Measurements from ENCODE around the gene HPS4. TPM values are rescaled to one million over a fixed set of nuclear protein-coding genes. Genes with fewer than 3 reads are reported as not detected.
"Not testable (repeated sequence)": the region's sequence is repeated elsewhere in the genome, so short reads cannot be mapped to it uniquely, and the experiment has no call there.

Gene HPS4
- total RNA-seq, 2 donors from 2014 or later: 28.3 to 42.5 TPM

DNA sequence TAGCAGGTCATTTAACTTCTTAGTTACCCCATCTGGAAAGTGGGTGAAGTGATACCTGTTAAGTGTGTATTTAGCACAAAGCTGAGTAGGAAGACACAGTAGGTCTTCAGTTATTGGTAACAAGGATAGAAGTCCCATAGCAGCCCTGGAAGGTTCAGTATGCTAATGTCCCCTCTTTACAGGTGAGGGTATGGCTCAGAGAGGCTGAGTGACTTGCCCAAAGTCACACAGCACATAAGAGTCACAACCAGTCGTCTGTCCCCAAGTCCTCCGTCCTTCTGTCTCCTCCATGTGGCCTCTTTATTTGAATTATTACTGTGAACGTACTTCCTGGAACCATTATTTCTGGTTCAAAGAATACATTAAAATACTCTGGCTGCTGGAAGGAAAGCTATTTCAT lies 44.0 kb downstream of the HPS4 start:
- Histone ChIP-seq H3K36me3 (replicated peaks in 1 of 2; ENCODE audit: insufficient read depth in 1 of 2, low read depth in 2 of 2) (no peaks in the 10 kb centered on the region), H3K27ac (no peak overlapping the region), H3K4me1 (peaks cover 14% of the 10 kb centered on the region), H3K27me3 (no peaks in the 10 kb centered on the region), H3K4me3 (no peak overlapping the region), H3K9me3 (no peaks in the 10 kb centered on the region)
- ATAC-seq (no peak), DNase-seq (no peak)
- intact Hi-C loops (cut with DNase I): no loop called here
- TF ChIP-seq POLR2A (IDR thresholded peaks at IDR 0.05): no peak
- TF ChIP-seq, protein P1, sequence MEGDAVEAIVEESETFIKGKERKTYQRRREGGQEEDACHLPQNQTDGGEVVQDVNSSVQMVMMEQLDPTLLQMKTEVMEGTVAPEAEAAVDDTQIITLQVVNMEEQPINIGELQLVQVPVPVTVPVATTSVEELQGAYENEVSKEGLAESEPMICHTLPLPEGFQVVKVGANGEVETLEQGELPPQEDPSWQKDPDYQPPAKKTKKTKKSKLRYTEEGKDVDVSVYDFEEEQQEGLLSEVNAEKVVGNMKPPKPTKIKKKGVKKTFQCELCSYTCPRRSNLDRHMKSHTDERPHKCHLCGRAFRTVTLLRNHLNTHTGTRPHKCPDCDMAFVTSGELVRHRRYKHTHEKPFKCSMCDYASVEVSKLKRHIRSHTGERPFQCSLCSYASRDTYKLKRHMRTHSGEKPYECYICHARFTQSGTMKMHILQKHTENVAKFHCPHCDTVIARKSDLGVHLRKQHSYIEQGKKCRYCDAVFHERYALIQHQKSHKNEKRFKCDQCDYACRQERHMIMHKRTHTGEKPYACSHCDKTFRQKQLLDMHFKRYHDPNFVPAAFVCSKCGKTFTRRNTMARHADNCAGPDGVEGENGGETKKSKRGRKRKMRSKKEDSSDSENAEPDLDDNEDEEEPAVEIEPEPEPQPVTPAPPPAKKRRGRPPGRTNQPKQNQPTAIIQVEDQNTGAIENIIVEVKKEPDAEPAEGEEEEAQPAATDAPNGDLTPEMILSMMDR (IDR thresholded peaks at IDR 0.05): no peak
- WGBS, 2 donors: 66 to 78% methylated on average over 3 of the region's 3 CpGs

DNA sequence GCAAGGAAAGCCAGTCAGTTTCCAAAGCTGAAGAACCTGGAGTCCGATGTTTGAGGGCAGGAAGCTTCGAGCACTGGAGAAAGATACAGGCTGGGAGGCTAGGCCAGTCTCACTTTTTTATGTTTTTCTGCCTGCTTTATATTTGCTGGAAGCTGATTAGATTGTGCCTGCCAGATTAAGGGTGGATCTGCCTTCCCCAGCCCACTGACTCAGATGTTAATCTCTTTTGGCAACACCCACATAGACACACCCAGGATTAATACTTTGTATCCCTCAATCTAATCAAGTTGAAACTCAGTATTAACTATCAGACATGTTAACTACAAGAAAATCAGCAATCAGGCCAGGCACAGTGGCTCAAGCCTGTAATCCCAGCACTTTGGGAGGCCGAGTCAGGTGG lies 44.8 kb downstream of the HPS4 start:
- H3K4me3 ChIP-seq; ATAC-seq; DNase-seq; H3K27me3 ChIP-seq; H3K36me3 ChIP-seq (replicated peaks in 1 of 2; ENCODE audit: insufficient read depth in 1 of 2, low read depth in 2 of 2); intact Hi-C loops (cut with DNase I); H3K27ac ChIP-seq; H3K9me3 ChIP-seq: not testable (repeated sequence)
- peaks cover 14% of the 10 kb centered on the region for H3K4me1 ChIP-seq
- 92 to 100% methylated on average over 3 of the region's 3 CpGs for WGBS, 2 donors

DNA sequence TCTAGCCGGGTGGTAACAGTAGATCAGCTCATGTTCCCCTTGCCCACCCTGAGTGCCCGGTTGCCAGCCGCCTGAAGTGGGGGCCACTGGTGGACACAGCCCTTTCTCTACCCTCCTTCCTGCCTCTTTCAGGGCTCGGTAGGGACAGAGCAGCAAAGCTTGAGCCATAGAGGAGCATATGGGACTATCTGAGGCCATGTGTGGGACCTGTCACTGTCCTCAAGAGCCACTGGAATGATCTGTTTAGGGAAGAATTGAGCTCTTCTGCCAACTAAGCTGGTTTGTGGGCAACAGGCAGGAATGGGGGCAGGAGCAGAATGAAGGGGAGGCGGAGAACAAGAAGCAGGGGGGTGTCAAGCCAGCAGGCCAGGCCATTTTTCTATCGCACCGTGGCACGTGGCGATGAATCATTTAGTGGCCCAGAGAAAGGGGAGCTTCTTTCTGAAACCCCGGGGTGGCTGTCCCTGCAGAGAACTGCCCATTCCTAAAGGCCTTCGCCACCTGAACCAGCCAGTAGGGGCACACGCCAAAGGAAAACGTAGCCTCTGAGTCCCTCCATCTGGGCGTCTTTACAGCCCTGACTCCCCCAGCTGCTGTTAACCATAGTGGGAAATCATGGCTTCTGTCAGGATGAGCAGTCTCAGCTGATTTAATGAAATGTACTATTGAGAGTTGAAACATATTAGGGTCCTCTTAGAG lies 45.7 kb downstream of the HPS4 start:
- WGBS, 2 donors: 82 to 94% methylated on average over 14 of the region's 14 CpGs

DNA sequence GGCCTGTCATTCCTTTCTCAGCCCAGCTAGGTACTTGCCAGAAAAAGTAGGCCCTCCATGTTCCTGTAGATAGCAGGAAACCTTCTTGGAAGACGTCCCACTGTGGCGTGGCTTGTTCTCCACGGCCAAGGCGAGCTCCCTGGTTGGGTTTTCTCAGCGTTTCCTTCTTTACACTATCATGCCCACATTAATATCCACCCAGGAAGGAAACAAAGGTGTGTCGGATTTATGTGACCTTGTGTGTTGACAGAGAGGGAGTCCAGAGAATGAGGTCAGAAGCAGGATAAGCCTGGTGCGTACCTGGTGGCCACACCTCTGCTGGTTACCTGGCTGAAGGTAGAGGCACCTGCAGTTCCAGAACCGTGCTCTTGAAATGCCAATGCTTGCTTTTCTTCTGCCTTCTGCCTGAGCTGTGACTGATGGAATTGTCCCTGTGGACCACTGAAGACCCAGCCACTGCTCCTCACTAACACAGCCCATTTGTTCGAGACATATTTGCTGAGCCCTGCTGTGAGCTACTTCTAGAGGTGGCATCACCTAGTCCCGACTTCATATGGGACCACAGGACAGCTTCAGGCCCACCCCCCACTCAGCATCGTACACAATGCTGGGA lies 46.6 kb downstream of the HPS4 start:
- DNase-seq (peak; percentile 53 to 71 (median 64)), ATAC-seq (peak; percentile 93)
- no peaks in the 10 kb centered on the region for H3K9me3 ChIP-seq
- H3K4me1 ChIP-seq: peaks cover 14% of the 10 kb centered on the region
- no peaks in the 10 kb centered on the region for H3K36me3 ChIP-seq (replicated peaks in 1 of 2; ENCODE audit: insufficient read depth in 1 of 2, low read depth in 2 of 2)
- 35 to 36% methylated on average over 11 of the region's 11 CpGs for WGBS, 2 donors
- intact Hi-C loops (cut with DNase I): no loop called here
- H3K27me3 ChIP-seq: no peaks in the 10 kb centered on the region
- TF ChIP-seq, protein P1 (IDR thresholded peaks at IDR 0.05): peak in 3 of 7 experiments; percentile 13 to 39 (median 31)
- TF ChIP-seq POLR2A (IDR thresholded peaks at IDR 0.05): peak in 1 of 3 donors; percentile 23
- H3K27ac ChIP-seq: peak overlapping the region; percentile 7 to 66 (median 32)
- H3K4me3 ChIP-seq: no peak overlapping the region

More for the DNA sequence above, 45.7 kb downstream of the HPS4 start:
- Histone ChIP-seq H3K27me3 (no peaks in the 10 kb centered on the region), H3K4me1 (peaks cover 14% of the 10 kb centered on the region), H3K27ac (no peak overlapping the region), H3K4me3 (no peak overlapping the region), H3K9me3 (no peaks in the 10 kb centered on the region), H3K36me3 (replicated peaks in 1 of 2; ENCODE audit: insufficient read depth in 1 of 2, low read depth in 2 of 2) (no peaks in the 10 kb centered on the region)
- TF ChIP-seq POLR2A (IDR thresholded peaks at IDR 0.05): no peak
- TF ChIP-seq, protein P1 (IDR thresholded peaks at IDR 0.05): no peak
- ATAC-seq: no peak
- DNase-seq: no peak
- intact Hi-C loops (cut with DNase I): no loop called here

DNA sequence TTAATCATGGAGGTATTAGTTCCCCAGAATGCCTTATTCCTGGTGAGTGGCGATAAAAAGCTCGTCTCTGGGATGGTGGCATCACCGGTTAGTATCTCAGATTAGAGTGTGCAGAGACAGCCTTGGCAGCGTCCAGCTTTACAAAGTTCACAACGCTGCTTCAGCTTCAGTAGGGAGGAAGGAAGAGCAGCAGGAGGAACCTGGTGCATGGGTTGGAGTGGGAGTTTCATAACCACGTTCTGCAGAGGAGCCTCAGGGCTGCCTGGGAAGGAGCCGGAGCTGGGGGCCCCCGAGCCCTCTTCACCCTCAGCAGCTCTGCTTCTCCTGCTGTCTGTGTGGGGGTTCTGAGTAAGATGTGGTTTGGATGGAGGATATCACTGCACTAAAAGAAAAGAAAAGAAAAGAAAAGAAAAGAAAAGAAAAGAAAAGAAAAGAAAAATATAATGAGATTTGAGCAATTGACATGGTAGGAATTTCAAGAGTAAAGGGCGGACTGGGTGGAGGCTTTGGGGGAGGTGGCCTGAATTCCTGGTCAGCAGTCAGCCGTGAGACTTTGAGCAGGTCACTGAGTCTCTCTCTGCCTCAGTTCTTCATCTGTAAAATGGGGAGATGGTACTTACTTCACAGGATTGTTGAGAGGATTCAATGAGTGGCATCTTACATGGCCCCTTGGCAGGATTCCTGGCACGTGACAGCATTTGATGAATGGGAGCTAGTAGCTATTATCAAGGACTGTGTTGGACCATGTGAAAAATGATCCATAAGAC lies 48.1 kb downstream of the HPS4 start:
- H3K9me3 ChIP-seq: no peaks in the 10 kb centered on the region
- intact Hi-C loops (cut with DNase I): no loop called here
- DNase-seq (no peak), ATAC-seq (no peak)
- TF ChIP-seq, protein P1 (IDR thresholded peaks at IDR 0.05): no peak
- no peak for TF ChIP-seq POLR2A (IDR thresholded peaks at IDR 0.05)
- H3K4me3 ChIP-seq: no peak overlapping the region
- 67 to 76% methylated on average over 11 of the region's 11 CpGs for WGBS, 2 donors
- peaks cover 14% of the 10 kb centered on the region for H3K4me1 ChIP-seq
- H3K27me3 ChIP-seq: no peaks in the 10 kb centered on the region
- H3K36me3 ChIP-seq (replicated peaks in 1 of 2; ENCODE audit: insufficient read depth in 1 of 2, low read depth in 2 of 2): no peaks in the 10 kb centered on the region
- H3K27ac ChIP-seq: no peak overlapping the region

Measured in body of pancreas (tissue), 4 donors.